KG1 (cell line): ENCODE data around the gene PPP2R5B.

ENCODE experiments used
- DNase-seq: peaks from one replicate; lab custom pipeline; 2025; lab: John Stamatoyannopoulos, UW

Gene PPP2R5B

GRCh38 chr11:64930340-64930739, 5.9 kb downstream of the PPP2R5B start:
- no peak for DNase-seq

GRCh38 chr11:64931290-64931689, 6.8 kb downstream of the PPP2R5B start:
- no peak for DNase-seq

GRCh38 chr11:64932324-64932723, 7.8 kb downstream of the PPP2R5B start:
- DNase-seq = no peak

- DNase-seq = no peak
Observed at GRCh38 chr11:64933213-64933934, 8.9 kb downstream of the PPP2R5B start.

GRCh38 chr11:64933935-64934681, 9.6 kb downstream of the PPP2R5B start:
- DNase-seq = no peak

GRCh38 chr11:64934682-64935358, 10.3 kb downstream of the PPP2R5B start:
- no peak for DNase-seq

- no peak for DNase-seq
Observed at GRCh38 chr11:64935359-64936081, 11.0 kb downstream of the PPP2R5B start, which contains the start of gene GPHA2. GPHA2 (minus strand) TSS chr11:64935893; CDS start chr11:64935460, 433 bp downstream.

- no peak for DNase-seq
Observed at GRCh38 chr11:64936539-64936938, 12.1 kb downstream of the PPP2R5B start.

- no peak for DNase-seq
Observed at GRCh38 chr11:64947208-64947814, 22.8 kb downstream of the PPP2R5B start.

- DNase-seq = no peak
Observed at GRCh38 chr11:64951529-64951928, 27.0 kb downstream of the PPP2R5B start.

- no peak for DNase-seq
Observed at GRCh38 chr11:64954201-64954600, 29.7 kb downstream of the PPP2R5B start.

- no peak for DNase-seq
Observed at GRCh38 chr11:64959498-64959897, 35.0 kb downstream of the PPP2R5B start.

- no peak for DNase-seq
Observed at GRCh38 chr11:64960719-64961118, 36.2 kb downstream of the PPP2R5B start.

GRCh38 chr11:64963072-64963631, 38.7 kb downstream of the PPP2R5B start:
- DNase-seq = no peak

GRCh38 chr11:64967375-64967774, 42.9 kb downstream of the PPP2R5B start:
- DNase-seq = no peak

GRCh38 chr11:64969209-64969608, 44.7 kb downstream of the PPP2R5B start:
- no peak for DNase-seq

- DNase-seq = no peak
Observed at GRCh38 chr11:64970731-64971151, 46.3 kb downstream of the PPP2R5B start.

- DNase-seq = no peak
Observed at GRCh38 chr11:64971421-64972233, 47.1 kb downstream of the PPP2R5B start, which contains the start of gene MAJIN. MAJIN (minus strand) TSS chr11:64972108; CDS start chr11:64959405, 12,703 bp downstream.

GRCh38 chr11:64974124-64974523, 49.6 kb downstream of the PPP2R5B start:
- DNase-seq = no peak

- DNase-seq = no peak
Observed at GRCh38 chr11:64976651-64977050, 52.2 kb downstream of the PPP2R5B start.
